Glutamatergic neuron (in vitro differentiated cells): ENCODE data around the gene ATAD2B. TPM values are rescaled to one million over a fixed set of nuclear protein-coding genes. Genes with fewer than 3 reads are reported as not detected.
A peak's percentile ranks its signal among the peaks of the same experiment; 100 is the strongest.

Experiments
- DNase-seq: peaks from one replicate; pipeline ENCODE4 v3.0.0; 2022
- H3K27ac Mint-ChIP-seq: one replicate; pipeline ENCODE4 v1.8.0; 2020; ENCODE audit warnings: mild to moderate bottlenecking, mixed read lengths, inconsistent platforms; ENCODE audit not compliant: unreplicated experiment
- H3K27me3 Mint-ChIP-seq: one replicate; pipeline ENCODE4 v1.8.0; 2020; ENCODE audit warnings: mild to moderate bottlenecking, moderate library complexity, mixed read lengths, inconsistent platforms; ENCODE audit not compliant: unreplicated experiment
- H3K36me3 Mint-ChIP-seq: one replicate; pipeline ENCODE4 v1.8.0; 2020; ENCODE audit warnings: mild to moderate bottlenecking, mixed read lengths, inconsistent platforms; ENCODE audit not compliant: unreplicated experiment
- H3K4me1 Mint-ChIP-seq: one replicate; pipeline ENCODE4 v1.8.0; 2020; ENCODE audit warnings: mild to moderate bottlenecking, low read depth, mixed read lengths, inconsistent platforms; ENCODE audit not compliant: unreplicated experiment
- H3K4me3 Mint-ChIP-seq: one replicate; pipeline ENCODE4 v1.8.0; 2020; ENCODE audit warnings: mild to moderate bottlenecking, mixed read lengths, inconsistent platforms; ENCODE audit not compliant: unreplicated experiment
- H3K9me3 Mint-ChIP-seq: one replicate; pipeline ENCODE4 v1.8.0; 2020; ENCODE audit warnings: mild to moderate bottlenecking, moderate library complexity, mixed read lengths, inconsistent platforms; ENCODE audit not compliant: unreplicated experiment
- total RNA-seq: library from RNA; stranded (reverse); fragmentation: NEBNext Ultra II Directional; extraction: Animal tissue kit (Norgen Biotek cat#: 25700); gene quantifications from one replicate; pipeline ENCODE4 v1.2.1, GENCODE V29; 2021; ENCODE audit not compliant: unreplicated experiment
- TF ChIP-seq, protein P1 (sequence below): fragments of 200-600 bp; sonication (generic); IDR thresholded peaks from one replicate; pipeline ENCODE4 v1.5.0; 2021; ENCODE audit not compliant: partially characterized antibody, unreplicated experiment

ATAD2B gene
- total RNA-seq, 1 donor from 2014 or later, result 108 TPM

DNA sequence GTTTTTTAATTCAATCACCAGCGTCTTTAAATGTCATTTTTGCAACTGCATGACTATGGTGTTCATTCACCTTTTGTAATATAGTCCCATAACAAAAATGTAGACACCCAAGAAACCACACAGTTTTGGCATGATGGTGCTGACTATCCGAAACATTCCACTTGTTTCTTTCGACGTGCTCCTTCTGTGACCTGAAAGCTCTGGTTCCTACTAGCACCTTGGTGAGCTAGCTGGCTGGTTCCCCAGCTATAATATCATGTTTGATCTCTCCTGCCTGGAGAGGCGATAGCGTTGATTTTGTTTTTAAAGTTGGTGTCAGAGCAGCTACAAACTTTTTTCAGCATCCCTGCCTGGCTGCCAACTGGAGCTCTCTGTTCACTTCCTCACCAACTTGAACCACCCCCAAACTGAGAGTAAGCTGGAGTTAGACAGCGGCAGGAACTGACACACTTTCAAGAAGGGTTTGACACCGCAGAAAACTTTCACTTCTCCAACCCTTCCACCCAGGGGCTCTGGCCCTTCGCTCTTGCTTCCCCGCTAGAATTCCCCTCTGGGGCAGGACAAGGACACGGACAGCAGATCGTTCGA is 1.1 kb downstream of the ATAD2B start:
- Mint-ChIP-seq H3K4me3 (peak overlapping the region; percentile 99), H3K4me1 (peaks cover 14% of the 10 kb centered on the region), H3K9me3 (peaks cover 22% of the 10 kb centered on the region), H3K27me3 (peaks cover 16% of the 10 kb centered on the region), H3K36me3 (peaks cover 6% of the 10 kb centered on the region), H3K27ac (peak overlapping the region; percentile 96)
- TF ChIP-seq, protein P1, sequence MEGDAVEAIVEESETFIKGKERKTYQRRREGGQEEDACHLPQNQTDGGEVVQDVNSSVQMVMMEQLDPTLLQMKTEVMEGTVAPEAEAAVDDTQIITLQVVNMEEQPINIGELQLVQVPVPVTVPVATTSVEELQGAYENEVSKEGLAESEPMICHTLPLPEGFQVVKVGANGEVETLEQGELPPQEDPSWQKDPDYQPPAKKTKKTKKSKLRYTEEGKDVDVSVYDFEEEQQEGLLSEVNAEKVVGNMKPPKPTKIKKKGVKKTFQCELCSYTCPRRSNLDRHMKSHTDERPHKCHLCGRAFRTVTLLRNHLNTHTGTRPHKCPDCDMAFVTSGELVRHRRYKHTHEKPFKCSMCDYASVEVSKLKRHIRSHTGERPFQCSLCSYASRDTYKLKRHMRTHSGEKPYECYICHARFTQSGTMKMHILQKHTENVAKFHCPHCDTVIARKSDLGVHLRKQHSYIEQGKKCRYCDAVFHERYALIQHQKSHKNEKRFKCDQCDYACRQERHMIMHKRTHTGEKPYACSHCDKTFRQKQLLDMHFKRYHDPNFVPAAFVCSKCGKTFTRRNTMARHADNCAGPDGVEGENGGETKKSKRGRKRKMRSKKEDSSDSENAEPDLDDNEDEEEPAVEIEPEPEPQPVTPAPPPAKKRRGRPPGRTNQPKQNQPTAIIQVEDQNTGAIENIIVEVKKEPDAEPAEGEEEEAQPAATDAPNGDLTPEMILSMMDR, result no peak
- DNase-seq, result no peak

DNA sequence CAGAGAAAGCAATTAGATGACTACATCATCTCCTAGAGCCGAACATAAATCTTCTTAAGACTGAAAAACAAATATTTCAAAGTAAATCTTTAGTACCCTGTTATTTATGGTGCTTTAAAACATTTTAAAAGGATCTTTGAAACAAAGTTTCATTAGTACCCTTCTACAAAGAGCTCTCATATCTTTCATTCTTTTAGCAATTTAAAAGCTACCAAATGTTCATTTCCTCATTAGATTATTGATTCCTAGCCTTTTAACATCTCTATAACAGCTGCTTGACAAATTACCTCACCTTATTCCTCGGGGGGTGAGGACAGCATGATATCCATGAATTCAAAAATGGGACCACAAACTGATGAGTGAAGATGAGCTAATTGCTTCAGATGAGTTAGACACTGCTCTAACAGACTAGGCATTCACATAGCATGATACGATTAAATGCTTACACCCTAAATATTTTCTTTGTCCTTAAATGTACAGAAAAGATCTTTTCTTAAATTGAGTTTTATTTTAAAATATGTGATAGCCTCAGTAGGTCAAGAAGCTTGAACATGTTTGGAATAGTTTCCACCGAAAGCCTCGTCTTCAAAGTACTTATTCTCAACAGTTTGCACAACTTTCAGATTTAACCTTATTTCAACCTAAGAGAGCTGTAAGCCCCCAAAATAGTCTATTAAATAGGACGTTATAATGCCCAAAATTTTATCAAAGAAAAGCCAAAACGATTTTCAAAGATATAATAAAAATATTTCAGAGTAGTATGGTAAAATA is 2.1 kb downstream of the ATAD2B start:
- H3K4me3 Mint-ChIP-seq, result peak overlapping the region; percentile 99
- H3K4me1 Mint-ChIP-seq, result peaks cover 16% of the 10 kb centered on the region
- peaks cover 6% of the 10 kb centered on the region for H3K36me3 Mint-ChIP-seq
- H3K9me3 Mint-ChIP-seq, result peaks cover 22% of the 10 kb centered on the region
- TF ChIP-seq, protein P1, result no peak
- DNase-seq, result no peak
- peaks cover 16% of the 10 kb centered on the region for H3K27me3 Mint-ChIP-seq
- peak overlapping the region; percentile 96 for H3K27ac Mint-ChIP-seq

DNA sequence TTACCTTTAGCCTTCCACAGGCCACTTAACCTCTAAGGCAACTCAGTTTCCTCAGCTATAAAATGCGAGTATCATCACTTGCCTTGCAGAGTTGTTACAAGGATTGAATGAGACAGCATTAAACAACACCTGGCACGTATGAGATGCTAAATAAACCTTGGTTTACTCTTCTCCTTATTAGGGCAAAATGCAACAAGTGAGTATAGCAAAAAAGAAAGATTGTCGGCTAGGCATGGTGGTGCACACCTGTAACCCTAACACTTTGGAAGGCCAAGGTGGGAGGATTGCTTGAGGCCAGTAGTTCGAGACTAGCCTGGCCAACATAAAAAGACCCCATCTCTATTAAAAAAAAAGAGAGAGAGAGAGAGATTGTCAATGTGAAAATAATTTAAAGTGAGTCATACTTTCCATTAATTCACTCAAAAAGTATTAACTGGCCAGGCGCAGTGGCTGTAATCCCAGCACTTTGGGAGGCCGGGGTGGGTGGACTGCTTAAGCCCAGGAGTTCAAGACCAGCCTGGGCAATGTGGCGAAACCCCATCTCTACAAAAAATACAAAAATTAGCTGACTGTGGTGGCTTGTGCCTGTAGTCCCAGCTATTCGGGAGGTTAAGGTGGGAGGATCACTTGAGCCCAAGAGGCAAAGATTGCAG is 8.0 kb downstream of the ATAD2B start:
- H3K4me3 Mint-ChIP-seq, result no peak overlapping the region
- TF ChIP-seq, protein P1, result no peak
- H3K4me1 Mint-ChIP-seq, result peaks cover 18% of the 10 kb centered on the region
- no peaks in the 10 kb centered on the region for H3K36me3 Mint-ChIP-seq
- peaks cover under 1% of the 10 kb centered on the region for H3K9me3 Mint-ChIP-seq
- peaks cover 4% of the 10 kb centered on the region for H3K27me3 Mint-ChIP-seq
- DNase-seq, result no peak
- no peak overlapping the region for H3K27ac Mint-ChIP-seq

DNA sequence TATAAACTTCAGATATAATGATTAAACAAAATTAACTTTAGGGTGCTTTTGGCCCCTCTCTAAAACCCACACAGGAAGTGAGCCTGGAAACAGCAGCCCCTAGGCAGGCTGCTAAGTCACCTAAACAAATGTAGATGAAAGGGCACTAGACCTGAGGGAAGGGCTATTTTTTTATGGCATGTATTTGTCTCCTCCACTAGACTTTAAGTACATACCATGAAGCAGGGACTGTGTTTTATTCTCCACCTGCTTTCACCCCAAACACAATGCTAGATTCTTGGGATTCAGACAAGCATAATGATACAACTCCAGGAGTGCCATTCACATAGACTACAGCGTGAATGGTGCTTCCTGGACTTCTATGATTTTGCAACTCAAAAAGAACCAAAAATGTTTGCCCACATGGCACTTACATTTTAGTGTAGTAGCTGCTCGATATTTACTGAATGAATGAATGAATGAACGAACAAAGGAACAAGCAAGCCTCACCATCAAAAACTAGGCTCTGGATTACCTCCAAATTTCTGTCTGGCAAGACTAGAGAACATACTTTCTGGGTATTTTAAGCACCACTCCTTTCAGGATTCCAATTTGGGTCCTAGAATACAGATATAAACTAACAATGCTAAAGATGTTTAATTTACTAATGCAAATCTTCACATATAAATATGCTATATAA is 10.1 kb downstream of the ATAD2B start:
- DNase-seq, result no peak
- Mint-ChIP-seq H3K36me3 (no peaks in the 10 kb centered on the region), H3K9me3 (no peaks in the 10 kb centered on the region), H3K27ac (no peak overlapping the region), H3K4me1 (peaks cover 6% of the 10 kb centered on the region), H3K4me3 (no peak overlapping the region), H3K27me3 (peaks cover 3% of the 10 kb centered on the region)
- TF ChIP-seq, protein P1, result no peak
